Endometrial microvascular endothelial cells (primary cell): ENCODE data around the gene SOAT1. TPM values are rescaled to one million over a fixed set of nuclear protein-coding genes. Genes with fewer than 3 reads are reported as not detected.
"Not testable (repeated sequence)": the region's sequence is repeated elsewhere in the genome, so short reads cannot be mapped to it uniquely, and the experiment has no call there.

Experiments
- in situ Hi-C: cut with HindIII; loops from 2 replicates; pipeline ENCODE4 v1.10.0; 2017; ENCODE audit warnings: low sequenced_read_pairs, low pct_unique_long_range_greater_than_20kb; ENCODE audit errors: inconsistent ontology term
- total RNA-seq: library from RNA; depleted of rRNA; stranded (reverse); fragments of >200 nt; gene quantifications from one replicate; pipeline ENCODE4 v1.2.3, GENCODE V29; 2015; ENCODE audit errors: inconsistent ontology term

Gene SOAT1
- total RNA-seq, 1 donor from 2014 or later, result 24.1 TPM

GRCh38 chr1:179337942-179338560 is 44.5 kb downstream of the SOAT1 start:
- in situ Hi-C loops, result no loop called here

GRCh38 chr1:179340918-179341317 is 47.3 kb downstream of the SOAT1 start:
- in situ Hi-C loops, result no loop called here

GRCh38 chr1:179341943-179342547 is 48.4 kb downstream of the SOAT1 start:
- in situ Hi-C loops, result no loop called here

- in situ Hi-C loops, result no loop called here
Measured at GRCh38 chr1:179342740-179343404, 49.3 kb downstream of the SOAT1 start.

- in situ Hi-C loops, result no loop called here
Measured at GRCh38 chr1:179351281-179351680, 57.7 kb downstream of the SOAT1 start.

GRCh38 chr1:179352236-179352635 is 58.6 kb downstream of the SOAT1 start:
- in situ Hi-C loops, result no loop called here

- in situ Hi-C loops, result no loop called here
Measured at GRCh38 chr1:179353546-179353945, 59.9 kb downstream of the SOAT1 start.

- in situ Hi-C loops, result not testable (repeated sequence)
Measured at GRCh38 chr1:179361631-179362030, 68.0 kb downstream of the SOAT1 start.

- in situ Hi-C loops, result no loop called here
Measured at GRCh38 chr1:179365342-179366092, 71.9 kb downstream of the SOAT1 start, which contains the start of gene AXDND1. Gene AXDND1, plus strand, starts transcription at chr1:179365971. Its CDS starts 539 bp downstream, at chr1:179366510.

- in situ Hi-C loops, result no loop called here
Measured at GRCh38 chr1:179366093-179366800, 72.7 kb downstream of the SOAT1 start.

GRCh38 chr1:179369751-179370341 is 76.2 kb downstream of the SOAT1 start:
- in situ Hi-C loops, result no loop called here

- in situ Hi-C loops, result no loop called here
Measured at GRCh38 chr1:179372160-179372559, 78.6 kb downstream of the SOAT1 start.

GRCh38 chr1:179376223-179376622 is 82.6 kb downstream of the SOAT1 start:
- in situ Hi-C loops, result no loop called here

GRCh38 chr1:179380299-179380698 is 86.7 kb downstream of the SOAT1 start:
- in situ Hi-C loops, result no loop called here

GRCh38 chr1:179384027-179384426 is 90.4 kb downstream of the SOAT1 start:
- in situ Hi-C loops, result no loop called here

GRCh38 chr1:179385510-179385909 is 91.9 kb downstream of the SOAT1 start:
- in situ Hi-C loops, result no loop called here

GRCh38 chr1:179393721-179394120 is 100.1 kb downstream of the SOAT1 start:
- in situ Hi-C loops, result no loop called here

- in situ Hi-C loops, result not testable (repeated sequence)
Measured at GRCh38 chr1:179399399-179399798, 105.8 kb downstream of the SOAT1 start.
